Measurements from ENCODE around the gene NEBL. TPM values are rescaled to one million over a fixed set of nuclear protein-coding genes. Genes with fewer than 3 reads are reported as not detected.

The NEBL gene
- total RNA-seq, 4 donors from 2014 or later: 6.0 to 14.0 (median 12.1) TPM

GRCh38 chr10:20785174-20785573 is 111.9 kb downstream of the NEBL start:
- no peaks in the 10 kb centered on the region for H3K4me1 ChIP-seq
- WGBS, 2 donors (ENCODE audit: low coverage in 1 of 2): 59 to 73% methylated on average over 1 of the region's 1 CpG
- TF ChIP-seq CTCF (IDR thresholded peaks at IDR 0.05) (no peak), POLR2AphosphoS5 (IDR thresholded peaks at IDR 0.05) (no peak), POLR2A (IDR thresholded peaks at IDR 0.05) (no peak), EP300 (IDR thresholded peaks at IDR 0.05; ENCODE audit: low read depth) (no peak)
- in situ Hi-C loops (cut with MboI; ENCODE audit: low pct_ligation_motif_present in 1 of 4, low pct_unique_long_range_greater_than_20kb in 1 of 4, low sequenced_read_pairs in 3 of 4) (no loop called here), intact Hi-C loops (cut with DNase I; ENCODE audit: low total_unique reads) (no loop called here)
- H3K9me3 ChIP-seq: no peaks in the 10 kb centered on the region
- no peak for DNase-seq
- no peak overlapping the region for H3K4me3 ChIP-seq
- no peaks in the 10 kb centered on the region for H3K27me3 ChIP-seq
- no peak overlapping the region for H3K27ac ChIP-seq
- H3K36me3 ChIP-seq: no peaks in the 10 kb centered on the region

GRCh38 chr10:20778008-20778757 is 118.9 kb downstream of the NEBL start:
- no peak for TF ChIP-seq POLR2A (IDR thresholded peaks at IDR 0.05)
- no peaks in the 10 kb centered on the region for H3K9me3 ChIP-seq
- no peaks in the 10 kb centered on the region for H3K36me3 ChIP-seq
- no peak overlapping the region for H3K4me3 ChIP-seq
- DNase-seq: no peak
- 81 to 83% methylated on average over 4 to 7 of the region's 7 CpGs for WGBS, 2 donors (ENCODE audit: low coverage in 1 of 2)
- no peaks in the 10 kb centered on the region for H3K27me3 ChIP-seq
- intact Hi-C loops (cut with DNase I; ENCODE audit: low total_unique reads) (no loop called here), in situ Hi-C loops (cut with MboI; ENCODE audit: low pct_ligation_motif_present in 1 of 4, low pct_unique_long_range_greater_than_20kb in 1 of 4, low sequenced_read_pairs in 3 of 4) (loop anchor here in 1 of 4 donors (10.0 kb wide), 1 partner anchor 963 kb away; the partner anchor contains the start of gene PLXDC2)
- no peak overlapping the region for H3K27ac ChIP-seq
- no peaks in the 10 kb centered on the region for H3K4me1 ChIP-seq

GRCh38 chr10:20776384-20777118 is 120.6 kb downstream of the NEBL start:
- intact Hi-C loops (cut with DNase I; ENCODE audit: low total_unique reads) (no loop called here), in situ Hi-C loops (cut with MboI; ENCODE audit: low pct_ligation_motif_present in 1 of 4, low pct_unique_long_range_greater_than_20kb in 1 of 4, low sequenced_read_pairs in 3 of 4) (loop anchor here in 1 of 4 donors (10.0 kb wide), 1 partner anchor 962 kb away; the partner anchor contains the start of gene PLXDC2)
- H3K27ac ChIP-seq: no peak overlapping the region
- TF ChIP-seq CTCF (IDR thresholded peaks at IDR 0.05) (no peak), EP300 (IDR thresholded peaks at IDR 0.05; ENCODE audit: low read depth) (no peak), POLR2A (IDR thresholded peaks at IDR 0.05) (no peak), POLR2AphosphoS5 (IDR thresholded peaks at IDR 0.05) (no peak)
- H3K36me3 ChIP-seq: no peaks in the 10 kb centered on the region
- no peaks in the 10 kb centered on the region for H3K27me3 ChIP-seq
- DNase-seq: no peak
- 54 to 62% methylated on average over 5 of the region's 5 CpGs for WGBS, 2 donors (ENCODE audit: low coverage in 1 of 2)
- H3K9me3 ChIP-seq: no peaks in the 10 kb centered on the region
- H3K4me3 ChIP-seq: no peak overlapping the region
- H3K4me1 ChIP-seq: no peaks in the 10 kb centered on the region

GRCh38 chr10:20771051-20771450 is 126.1 kb downstream of the NEBL start:
- no peak for TF ChIP-seq POLR2A (IDR thresholded peaks at IDR 0.05)
- no peak for TF ChIP-seq EP300 (IDR thresholded peaks at IDR 0.05; ENCODE audit: low read depth)
- no peak for TF ChIP-seq POLR2AphosphoS5 (IDR thresholded peaks at IDR 0.05)
- H3K27ac ChIP-seq: no peak overlapping the region
- H3K27me3 ChIP-seq: no peaks in the 10 kb centered on the region
- no peaks in the 10 kb centered on the region for H3K4me1 ChIP-seq
- in situ Hi-C loops (cut with MboI; ENCODE audit: low pct_ligation_motif_present in 1 of 4, low pct_unique_long_range_greater_than_20kb in 1 of 4, low sequenced_read_pairs in 3 of 4) (loop anchor here in 3 of 4 donors (10.0 to 25.0 kb wide), 2 partner anchors 956 to 959 kb away; partner anchors contain the start of gene PLXDC2 (in 3 of the 3)), intact Hi-C loops (cut with DNase I; ENCODE audit: low total_unique reads) (no loop called here)
- no peaks in the 10 kb centered on the region for H3K36me3 ChIP-seq
- no peak for DNase-seq
- 80% methylated on average over 1 to 2 of the region's 2 CpGs for WGBS, 2 donors (ENCODE audit: low coverage in 1 of 2)
- H3K9me3 ChIP-seq: no peaks in the 10 kb centered on the region
- H3K4me3 ChIP-seq: no peak overlapping the region

- in situ Hi-C loops (cut with MboI; ENCODE audit: low pct_ligation_motif_present in 1 of 4, low pct_unique_long_range_greater_than_20kb in 1 of 4, low sequenced_read_pairs in 3 of 4) (loop anchor here in 2 of 4 donors (25.0 kb wide), 1 partner anchor 957 kb away; the partner anchor contains the start of gene PLXDC2 (in 2 of the 2)), intact Hi-C loops (cut with DNase I; ENCODE audit: low total_unique reads) (no loop called here)
- no peak overlapping the region for H3K4me3 ChIP-seq
- no peak for DNase-seq
- no peaks in the 10 kb centered on the region for H3K9me3 ChIP-seq
- 11 to 17% methylated on average over 3 of the region's 3 CpGs for WGBS, 2 donors (ENCODE audit: low coverage in 1 of 2)
- no peaks in the 10 kb centered on the region for H3K4me1 ChIP-seq
- no peak overlapping the region for H3K27ac ChIP-seq
- H3K36me3 ChIP-seq: no peaks in the 10 kb centered on the region
- H3K27me3 ChIP-seq: no peaks in the 10 kb centered on the region
- TF ChIP-seq EP300 (IDR thresholded peaks at IDR 0.05; ENCODE audit: low read depth) (no peak), CTCF (IDR thresholded peaks at IDR 0.05) (no peak), POLR2A (IDR thresholded peaks at IDR 0.05) (no peak), POLR2AphosphoS5 (IDR thresholded peaks at IDR 0.05) (no peak)
These were observed 127.6 kb downstream of the NEBL start for GRCh38 chr10:20769481-20769880.

Measured in transverse colon (tissue), 4 donors.